Measurements from ENCODE around the gene NOS1.

Gene NOS1

DNA sequence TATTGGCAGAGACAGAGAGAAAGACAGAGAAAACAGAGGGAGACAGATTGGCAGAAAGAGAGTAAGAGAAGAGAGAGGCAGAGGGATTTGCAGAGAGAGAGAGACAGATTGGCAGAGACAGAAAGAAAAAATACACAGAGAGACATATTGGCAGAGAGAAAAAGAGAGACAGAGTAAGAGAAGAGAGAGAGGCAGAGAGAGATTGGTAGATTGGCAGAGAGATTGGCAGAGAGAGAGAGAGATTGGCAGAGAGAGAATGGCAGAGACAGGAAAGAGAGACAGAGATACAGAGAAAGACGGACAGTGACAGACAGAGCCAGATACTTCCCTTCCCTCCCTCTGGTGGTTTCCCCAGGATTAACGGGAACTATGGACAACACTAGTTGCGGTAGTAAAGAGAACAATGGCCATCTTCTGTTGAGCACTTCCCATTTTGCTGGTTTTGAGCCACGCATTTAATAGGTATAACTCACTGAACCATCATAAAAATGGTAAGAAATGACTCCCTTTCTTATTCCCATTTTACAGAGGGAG is 2.6 kb upstream of the NOS1 start:
- DNase-seq (ENCODE audit: low spot score): no peak

DNA sequence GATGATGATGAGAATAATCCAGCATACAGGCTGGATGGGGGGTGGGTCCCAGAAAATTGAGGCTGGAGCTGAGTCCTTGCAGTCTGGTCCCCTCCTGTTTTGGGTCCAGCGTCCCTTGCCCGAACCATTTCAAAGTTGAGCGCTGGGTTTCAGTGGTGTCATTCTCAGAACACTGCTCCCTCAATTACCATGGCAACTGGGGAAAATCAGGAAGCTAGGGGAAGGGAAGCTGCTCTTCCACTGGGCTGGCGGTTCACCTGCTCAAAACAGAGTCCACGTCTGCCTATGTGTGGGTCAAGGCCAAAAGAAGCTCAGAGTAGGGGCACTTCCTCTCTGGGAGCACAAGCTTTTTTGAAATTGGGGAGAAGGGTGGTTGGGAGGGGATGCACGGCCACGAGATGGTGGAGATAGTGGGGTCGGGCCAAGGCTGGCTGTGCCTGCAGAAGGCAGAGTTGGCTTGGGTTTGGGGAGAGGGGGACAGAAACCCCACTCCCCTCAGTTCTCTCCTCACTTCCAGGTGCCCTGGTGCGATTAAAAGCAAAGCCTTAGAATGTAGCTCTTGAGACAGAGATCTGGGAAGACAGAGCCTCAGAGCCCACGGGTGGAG is 1.7 kb upstream of the NOS1 start:
- no peak for DNase-seq (ENCODE audit: low spot score)

DNA sequence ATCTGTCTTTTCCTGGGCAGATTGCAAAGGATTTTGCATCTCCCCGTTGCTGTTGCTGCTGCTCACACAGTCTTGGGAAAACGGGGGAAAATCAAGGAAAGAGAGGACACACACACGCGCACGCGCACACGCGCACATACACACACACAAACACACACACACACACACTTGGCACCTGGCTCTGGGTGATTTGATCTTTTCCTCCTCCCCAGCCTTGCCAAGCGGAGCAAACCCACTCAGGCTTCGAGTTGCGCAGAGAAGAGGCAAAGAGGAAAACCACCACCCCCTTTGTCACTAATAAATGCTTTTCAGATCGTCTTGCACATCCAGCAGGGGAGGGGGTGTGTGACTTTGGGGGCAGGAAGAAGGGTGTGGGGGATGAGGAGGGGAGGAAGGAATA is 965 bp upstream of the NOS1 start:
- DNase-seq (ENCODE audit: low spot score): no peak

DNA sequence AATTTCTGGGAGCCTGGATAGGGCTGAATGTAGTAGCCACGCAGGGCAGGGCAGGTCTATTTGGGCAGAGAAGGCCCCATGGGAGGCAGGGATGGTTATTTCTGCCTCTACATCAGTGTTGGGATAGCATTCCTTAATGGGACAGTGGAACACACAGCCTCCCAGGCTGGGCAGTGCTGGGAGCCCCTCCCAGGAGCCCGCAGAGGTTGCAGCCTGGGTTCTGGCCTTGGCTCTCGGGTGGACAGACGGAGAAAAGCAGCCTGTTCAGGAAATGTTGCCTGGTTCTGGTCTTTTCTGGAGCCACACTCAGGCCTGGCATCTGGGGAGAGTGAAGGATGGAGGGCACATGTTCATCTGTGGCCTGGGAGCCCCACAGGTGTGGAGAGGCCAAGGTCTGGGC is 479 bp upstream of the NOS1 start:
- DNase-seq (ENCODE audit: low spot score): no peak

DNA sequence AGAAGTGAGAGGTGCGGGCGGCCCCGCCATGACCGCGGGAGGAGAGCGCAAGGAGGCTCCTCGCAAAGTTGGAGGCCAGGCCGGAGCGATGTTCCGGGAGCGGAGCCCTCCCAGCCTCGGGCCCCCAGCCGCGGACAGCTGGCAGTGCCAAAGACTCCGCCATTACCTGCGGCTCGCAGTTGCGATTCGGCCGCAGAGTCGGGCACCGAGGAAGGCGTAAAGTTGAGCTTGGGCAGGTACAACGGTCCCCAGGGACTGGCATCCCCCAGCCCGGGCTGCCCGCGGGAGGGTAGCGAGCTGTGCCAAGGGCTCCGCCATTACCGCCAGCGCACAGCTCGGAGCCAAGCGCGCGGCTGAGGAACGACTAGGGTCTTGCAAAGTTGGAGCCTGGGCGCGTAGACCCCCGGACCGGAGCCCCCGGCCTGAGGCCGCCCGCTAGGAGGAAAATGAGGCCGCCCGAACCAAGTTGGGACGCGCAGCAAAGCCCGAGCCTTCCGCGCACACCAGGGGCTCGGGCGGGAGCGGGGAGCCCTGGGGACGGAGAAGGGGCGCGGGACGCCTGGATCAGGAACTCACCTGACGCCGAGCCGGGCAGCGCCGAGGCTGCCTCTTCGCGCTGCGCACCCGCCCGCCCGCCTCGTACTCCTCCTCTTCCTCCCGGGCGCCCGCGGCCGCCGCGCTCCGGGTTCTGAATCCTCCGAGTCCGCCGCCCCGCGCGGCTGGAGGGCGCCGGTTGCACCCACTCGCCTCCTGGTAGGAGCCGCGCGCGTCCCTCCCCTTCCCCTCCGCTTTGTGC is 677 bp downstream of the NOS1 start:
- no peak for DNase-seq (ENCODE audit: low spot score)

DNA sequence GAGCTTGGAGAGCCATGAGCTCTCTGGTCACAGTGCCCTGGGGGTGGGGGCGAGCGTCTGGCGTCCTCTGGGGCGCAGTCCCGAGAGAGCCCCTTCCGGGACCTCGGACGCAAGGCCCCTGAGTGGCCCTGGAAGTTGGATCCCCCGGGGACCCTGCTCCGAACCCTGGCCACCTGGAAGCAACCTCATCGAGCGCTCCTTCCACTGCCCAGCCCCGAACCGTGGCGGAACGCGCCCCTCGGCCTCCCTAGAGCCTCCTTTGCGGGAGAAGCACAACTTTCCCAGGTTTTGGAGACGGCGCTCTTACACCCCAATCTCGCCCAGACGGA is 1.2 kb downstream of the NOS1 start:
- no peak for DNase-seq (ENCODE audit: low spot score)

DNA sequence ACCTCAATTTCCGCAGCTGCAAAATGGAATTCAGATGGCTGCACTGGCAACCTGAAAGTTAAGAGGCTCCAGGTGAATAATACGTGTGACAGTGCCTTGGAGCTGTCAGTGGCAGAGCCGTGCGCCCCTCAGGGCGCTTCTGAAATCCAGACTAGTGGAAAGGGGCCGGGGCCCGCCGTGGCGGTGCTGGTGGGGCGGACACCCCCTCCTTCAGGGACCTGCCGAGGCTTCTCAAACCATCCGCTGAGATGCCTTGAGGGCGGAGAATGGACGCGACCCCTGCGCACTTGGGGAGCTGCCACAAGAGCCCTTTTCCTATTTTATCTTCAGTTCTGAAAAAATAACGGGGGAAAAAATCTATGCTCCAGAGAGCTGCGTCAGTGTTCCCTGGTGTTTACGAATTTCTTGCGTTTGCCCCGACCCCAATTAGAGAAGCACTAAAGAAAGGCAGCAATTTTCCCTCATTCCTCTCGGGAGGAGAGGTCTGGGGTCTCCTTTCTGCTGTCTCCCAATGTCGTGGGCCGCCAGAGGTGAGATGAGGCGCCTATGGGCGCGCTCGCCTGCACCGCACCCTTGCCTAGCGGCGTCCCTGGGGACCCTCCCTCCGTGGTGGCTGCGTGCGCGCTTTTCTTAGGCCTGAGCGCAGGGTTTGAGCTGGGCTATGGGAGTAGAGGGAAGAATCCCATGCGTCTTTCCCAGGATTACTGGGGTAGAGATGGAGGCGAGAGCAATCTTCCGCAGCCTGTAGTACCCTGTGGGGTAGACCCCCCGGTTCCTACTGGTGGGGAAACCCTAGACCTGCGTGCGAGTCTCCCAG is 2.2 kb downstream of the NOS1 start:
- DNase-seq (ENCODE audit: low spot score): no peak

DNA sequence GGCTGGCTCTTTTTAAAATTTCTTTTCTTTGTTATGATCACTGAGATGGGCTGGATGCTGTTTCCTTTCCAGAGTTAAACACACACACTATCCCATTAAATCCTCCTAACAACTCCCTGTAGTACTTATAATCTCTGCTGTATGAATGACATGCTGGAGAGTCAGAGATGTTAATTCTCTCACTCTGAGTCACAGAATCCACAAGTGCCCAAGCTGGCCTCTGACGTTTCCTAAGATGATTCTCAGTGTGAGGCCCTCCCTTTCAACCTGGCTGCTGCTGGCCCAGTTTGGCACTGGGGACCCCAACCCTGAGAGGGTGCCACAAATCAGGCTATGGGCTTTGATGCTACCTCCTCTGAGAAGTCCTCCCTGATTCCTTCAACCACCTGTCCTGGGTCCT is 5.4 kb downstream of the NOS1 start:
- no peak for DNase-seq (ENCODE audit: low spot score)

DNA sequence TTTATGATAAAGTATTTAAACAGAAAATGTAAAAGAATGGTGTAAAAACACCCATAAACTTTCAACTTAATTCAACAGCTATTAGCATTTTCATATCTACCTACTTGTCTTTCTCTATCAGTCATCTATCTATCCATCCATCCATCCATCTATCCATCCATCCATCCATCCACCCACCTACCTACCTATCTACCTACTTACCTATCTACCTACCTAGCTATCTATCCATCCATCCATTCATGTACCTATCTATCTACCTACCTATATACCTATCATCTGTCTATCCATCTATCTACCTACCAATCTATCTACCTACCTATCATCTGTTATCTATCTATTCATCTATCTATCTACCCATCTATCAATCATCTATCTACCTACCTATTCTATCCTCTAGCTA is 8.5 kb downstream of the NOS1 start:
- DNase-seq (ENCODE audit: low spot score): no peak

DNA sequence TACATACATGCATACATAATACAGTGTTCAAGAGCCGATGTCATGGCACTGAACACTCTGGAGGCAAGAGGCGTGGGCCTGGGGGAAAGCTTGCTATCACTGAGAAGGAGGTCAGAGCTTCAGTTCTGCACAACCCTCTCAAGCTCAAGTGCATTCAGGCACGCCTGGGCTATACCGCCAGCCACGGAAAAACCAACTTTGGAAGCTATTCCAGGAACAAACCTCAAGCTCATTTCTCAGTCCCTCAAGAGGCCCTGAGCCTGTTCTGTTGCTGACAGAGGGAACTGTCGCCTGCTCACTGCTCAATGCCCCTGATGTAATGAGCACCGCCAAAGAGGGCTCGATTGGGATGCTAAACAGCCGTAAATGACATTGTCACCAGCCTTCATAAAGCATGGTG is 9.2 kb downstream of the NOS1 start:
- no peak for DNase-seq (ENCODE audit: low spot score)

DNA sequence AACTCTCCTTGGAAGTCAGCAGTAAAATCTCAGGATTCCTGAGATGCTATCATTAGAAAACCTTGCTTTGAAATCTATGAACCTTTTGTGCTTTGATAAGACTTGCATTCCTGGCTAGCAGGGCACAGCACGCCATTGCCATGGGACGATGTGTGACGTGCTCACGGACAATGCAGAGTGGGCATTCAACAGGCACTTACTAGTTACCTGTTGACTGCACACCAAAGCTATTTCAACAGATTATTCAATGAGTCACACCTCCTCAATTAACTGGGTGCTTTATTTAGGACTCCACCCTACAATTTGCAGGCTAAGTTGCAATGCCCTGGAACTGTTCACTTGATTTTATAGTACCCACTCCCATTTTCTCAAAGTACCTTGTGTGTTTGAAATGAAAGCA is 11.3 kb downstream of the NOS1 start:
- DNase-seq (ENCODE audit: low spot score): no peak

DNA sequence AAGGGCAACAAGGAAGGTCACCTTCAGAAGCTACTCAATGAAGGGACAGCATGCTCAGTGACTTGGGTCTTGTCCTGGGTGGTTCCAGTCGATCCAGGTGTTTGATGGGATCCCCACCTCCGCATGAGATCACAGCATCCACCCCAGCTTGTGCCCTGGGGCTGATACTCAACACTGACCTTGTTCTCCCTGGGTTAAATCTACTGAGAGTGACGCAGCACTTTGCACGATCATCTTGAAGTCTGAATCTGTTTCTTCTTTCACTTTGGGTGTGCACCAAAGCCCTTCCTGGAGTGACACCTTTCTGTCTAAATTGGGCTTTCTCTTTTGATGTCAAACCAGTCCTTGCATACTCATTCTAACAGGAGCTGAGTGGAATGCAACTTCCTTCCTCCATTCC is 13.8 kb downstream of the NOS1 start:
- DNase-seq (ENCODE audit: low spot score): no peak

DNA sequence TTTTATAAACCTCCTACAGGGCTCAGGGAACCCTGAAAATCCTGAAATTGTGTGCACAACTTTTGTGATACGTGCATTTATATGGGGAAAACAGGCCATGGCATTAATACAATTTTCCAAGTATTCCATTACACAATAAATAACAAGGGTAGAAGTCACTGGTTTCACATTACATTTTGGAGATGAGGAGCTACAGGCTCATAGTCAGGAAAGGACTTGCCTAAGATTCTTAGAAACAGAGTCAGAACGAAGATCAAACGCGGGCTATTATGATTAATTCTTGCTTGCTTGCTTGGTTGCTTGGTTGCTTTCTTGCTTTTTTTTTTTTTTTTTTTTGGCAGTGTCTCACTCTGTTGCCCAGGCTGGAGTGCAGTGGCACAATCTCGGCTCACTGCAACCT is 16.7 kb downstream of the NOS1 start:
- DNase-seq (ENCODE audit: low spot score): no peak

DNA sequence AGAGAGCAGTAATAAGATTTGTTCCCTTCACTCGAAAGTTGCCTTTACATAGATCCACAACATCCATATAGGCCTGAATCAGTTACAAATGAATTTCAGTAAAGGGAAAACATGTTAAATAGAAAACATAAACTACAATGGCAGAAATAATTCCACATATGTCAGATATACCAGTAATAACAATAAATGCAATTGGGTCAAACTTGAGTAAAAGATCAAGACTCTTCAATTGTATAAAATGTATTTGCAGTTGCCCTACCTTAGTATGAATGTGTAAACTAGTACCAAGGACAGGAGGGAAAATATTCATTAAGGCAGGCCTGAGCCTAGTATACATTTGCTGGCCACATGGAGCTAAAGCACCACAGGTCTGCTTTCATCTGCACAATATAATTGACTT is 17.6 kb downstream of the NOS1 start:
- DNase-seq (ENCODE audit: low spot score): no peak

DNA sequence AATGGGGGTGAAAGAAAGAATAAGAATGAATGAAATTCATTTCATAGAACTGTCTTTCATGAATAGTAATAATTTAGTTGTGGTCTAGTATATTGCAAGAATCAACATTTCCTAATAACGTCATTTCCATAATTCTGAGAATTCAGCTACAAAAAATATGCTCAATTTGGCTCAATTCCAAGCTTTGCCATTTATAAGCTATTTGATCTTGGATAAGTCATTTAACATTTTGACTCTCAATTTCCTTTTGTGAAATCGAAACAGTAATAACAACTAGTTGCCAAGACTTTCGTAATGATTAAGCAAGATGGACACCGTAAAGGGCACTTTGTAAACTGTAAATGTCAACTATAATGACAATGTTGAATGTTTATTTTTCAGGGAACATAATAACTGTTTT is 18.1 kb downstream of the NOS1 start:
- DNase-seq (ENCODE audit: low spot score): no peak

DNA sequence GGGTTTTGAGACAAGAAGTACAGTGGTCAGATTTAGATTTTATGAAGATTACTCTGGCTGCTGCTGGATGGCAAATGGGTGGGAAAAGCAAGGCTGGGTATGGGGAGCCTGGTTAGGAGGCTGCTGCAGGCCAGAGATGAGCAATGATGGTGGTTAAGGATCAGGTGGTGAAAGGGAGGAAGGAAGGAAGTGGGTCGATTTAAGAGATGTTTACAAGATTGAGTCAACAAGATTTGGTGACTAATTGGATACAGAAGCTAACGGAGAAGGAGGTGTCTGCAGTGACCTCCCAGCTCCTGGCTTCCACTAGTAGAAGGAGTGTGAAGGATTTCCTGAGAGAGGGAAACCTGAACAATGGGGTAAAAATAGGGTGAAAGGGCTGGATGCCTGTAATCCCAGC is 18.7 kb downstream of the NOS1 start:
- no peak for DNase-seq (ENCODE audit: low spot score)

DNA sequence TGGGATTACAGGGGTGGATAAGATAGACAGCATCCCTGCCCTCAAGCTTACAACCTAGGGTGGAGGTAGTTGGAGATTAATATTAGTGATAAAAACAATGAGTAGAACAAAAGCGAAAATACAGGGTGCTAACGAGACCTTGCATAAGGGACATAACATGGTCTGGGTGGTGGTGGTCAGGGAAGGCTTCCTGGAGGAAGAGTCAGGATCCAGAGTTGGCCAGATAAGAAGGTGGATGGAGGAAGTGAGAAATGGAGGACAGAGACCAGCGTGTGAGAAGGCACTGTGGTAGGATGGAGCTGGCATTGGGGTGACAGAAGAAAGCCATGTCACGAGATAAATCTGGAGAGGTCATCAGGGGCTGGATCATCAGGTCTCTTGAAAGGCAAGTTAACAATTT is 19.2 kb downstream of the NOS1 start:
- DNase-seq (ENCODE audit: low spot score): no peak

DNA sequence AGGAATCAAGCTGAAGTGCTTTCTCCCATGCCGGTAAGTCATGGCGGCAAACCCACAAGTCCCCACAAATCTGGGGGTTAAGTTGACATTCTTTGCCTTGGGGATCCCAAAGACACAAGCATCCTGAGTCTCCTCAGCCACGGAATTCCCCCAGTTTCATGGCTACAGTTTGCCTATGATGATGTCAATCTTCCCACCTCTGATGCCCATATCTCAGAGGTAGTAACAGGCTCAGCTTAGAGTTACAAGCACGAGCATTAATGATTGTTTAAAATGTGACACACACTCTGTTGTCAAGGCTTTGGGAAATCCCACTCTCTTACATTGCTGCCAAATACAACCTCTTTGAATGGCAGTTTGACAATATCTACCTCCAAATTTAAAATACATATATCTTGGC is 22.3 kb downstream of the NOS1 start:
- no peak for DNase-seq (ENCODE audit: low spot score)

DNA sequence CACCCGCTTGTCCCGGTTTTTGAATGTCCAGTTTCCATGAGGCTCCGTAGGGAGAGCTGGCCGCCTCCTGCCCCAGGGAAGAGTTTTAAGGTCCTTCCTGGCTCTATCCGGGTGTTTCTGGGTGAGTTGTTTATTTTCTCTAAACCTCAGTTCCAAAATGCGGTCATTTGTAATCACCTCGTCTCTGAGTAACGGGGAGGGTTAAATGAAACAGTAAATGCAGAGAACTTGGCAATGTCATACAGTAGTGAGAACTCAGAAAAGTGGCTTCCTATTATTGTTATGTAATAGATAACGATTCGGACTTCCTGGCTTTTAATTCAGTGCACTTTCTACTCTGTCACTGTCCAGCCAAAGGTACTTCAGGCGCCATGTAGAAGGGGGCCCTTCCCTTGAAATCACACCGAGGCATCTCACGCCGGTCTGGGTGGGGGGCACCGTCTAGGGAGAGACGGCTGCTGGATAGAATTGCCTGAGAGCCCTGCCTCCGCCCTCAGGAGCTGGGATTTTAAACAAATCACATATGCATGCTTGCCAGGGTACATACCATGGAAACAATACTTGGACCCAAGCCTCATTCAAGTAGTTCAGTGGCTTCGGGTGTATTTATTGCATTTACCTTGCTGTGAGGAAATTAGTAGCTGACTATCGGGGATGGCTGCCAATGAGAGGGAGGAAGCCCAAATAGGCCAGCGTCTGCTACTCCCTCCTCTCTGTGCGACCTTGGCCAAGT is 26.4 kb downstream of the NOS1 start:
- DNase-seq (ENCODE audit: low spot score): peak; percentile 35

DNA sequence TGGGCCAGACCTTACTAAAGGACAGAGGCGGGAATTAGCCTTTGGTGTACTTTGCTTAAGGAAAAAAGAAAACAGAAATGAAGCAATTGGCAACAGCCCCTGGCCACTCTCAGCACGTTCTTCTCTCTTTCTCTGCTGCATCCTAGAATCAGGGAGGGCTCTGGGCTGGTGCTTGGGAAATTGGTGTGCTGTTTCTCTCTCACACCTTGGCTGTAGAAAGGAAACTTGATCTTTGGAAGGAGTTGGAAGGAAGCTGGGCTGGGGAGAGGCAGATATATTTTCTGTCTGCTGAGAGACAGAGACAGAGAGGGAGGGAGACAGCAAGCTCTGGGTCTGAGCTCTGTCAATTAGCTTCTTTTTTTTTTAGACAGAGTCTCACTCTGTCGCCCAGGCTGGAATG is 27.4 kb downstream of the NOS1 start:
- peak; percentile 22 for DNase-seq (ENCODE audit: low spot score)

DNA sequence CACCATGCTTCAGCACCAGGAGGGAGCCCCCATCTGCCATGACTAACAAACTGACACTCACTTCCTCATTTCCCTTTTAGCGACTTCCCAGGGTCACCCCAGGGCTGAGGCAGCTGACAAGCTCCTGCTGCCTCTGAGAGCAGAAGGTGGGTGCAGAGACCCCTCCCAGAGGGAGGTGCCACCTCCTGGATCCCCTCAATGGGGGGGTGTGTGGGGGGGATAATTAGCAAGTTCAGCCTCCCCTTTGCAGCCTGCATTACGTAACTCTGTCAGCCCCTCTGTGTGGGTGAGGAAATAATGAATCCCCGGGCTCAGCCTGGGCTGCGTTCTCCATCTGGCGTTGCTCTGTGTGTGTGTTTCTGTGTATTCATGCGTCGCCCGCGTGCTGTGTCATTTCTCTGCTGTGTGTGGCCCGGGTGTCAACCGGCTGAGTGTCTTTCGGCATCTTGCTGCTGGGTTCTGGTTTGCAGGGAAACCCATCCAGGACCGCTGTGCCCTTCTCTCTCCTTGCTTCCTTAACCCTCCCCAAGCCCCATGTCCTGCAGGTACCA is 28.0 kb downstream of the NOS1 start:
- peak; percentile 57 for DNase-seq (ENCODE audit: low spot score)

DNA sequence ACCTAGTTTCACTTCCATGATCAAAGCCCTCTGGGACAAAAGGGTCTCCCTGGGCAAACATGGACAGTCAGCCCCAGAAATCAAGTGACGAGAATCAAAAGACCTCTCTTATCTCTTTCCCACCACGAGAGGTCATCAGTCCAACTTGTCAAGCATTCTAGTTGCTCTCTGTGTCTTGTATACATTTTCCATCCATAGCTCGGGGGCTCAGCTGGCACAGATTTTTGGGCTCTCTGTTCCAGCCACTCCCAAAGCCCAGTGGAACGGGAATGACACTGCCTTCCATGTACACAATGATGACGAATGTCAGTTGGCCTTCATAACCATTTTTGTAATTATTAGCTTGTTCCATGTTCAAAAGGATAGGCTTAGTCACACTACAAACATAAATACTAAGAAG is 29.7 kb downstream of the NOS1 start:
- no peak for DNase-seq (ENCODE audit: low spot score)

All from cerebellar cortex (tissue), 1 donor.